Peyer's patch (tissue), 4 donors: ENCODE data around the gene CDC42BPA.

Source experiments
- CTCF ChIP-seq, 6 experiments: fragments of 450-650 bp in 4 of 6; fragments of 200-600 bp in 2 of 6; sonication (generic) in 1 of 6; IDR thresholded peaks; one replicate each; pipeline ENCODE4 v1.5.1; 2017 to 2019; ENCODE audit warnings: antibody characterized with exemption in 6 of 6, mild to moderate bottlenecking in 3 of 6, moderate library complexity in 1 of 6
- POLR2A ChIP-seq, 2 donors: fragments of 450-650 bp; IDR thresholded peaks; one replicate each; pipeline ENCODE4 v1.5.1; 2017; ENCODE audit warnings: antibody characterized with exemption in 2 of 2, mild to moderate bottlenecking in 2 of 2, moderate library complexity in 2 of 2

- no peak for TF ChIP-seq CTCF (IDR thresholded peaks at IDR 0.05)
- TF ChIP-seq POLR2A (IDR thresholded peaks at IDR 0.05), result no peak
Observed at GRCh38 chr1:227321035-227321434, 2.7 kb upstream of the CDC42BPA start.
